HG03097 (cell line): ENCODE measurements around the gene NEK11.
A peak's percentile ranks its signal among the peaks of the same experiment; 100 is the strongest.

Experiments
- ATAC-seq: cut with Tn5 transposase; IDR thresholded peaks from one replicate; pipeline ENCODE4 v1.9.1; 2021; ENCODE audit not compliant: unreplicated experiment, low FRiP score

Gene NEK11

GRCh38 chr3:131114256-131114655 is 87.6 kb downstream of the NEK11 start:
- ATAC-seq, result no peak

- ATAC-seq, result no peak
These were observed 99.0 kb downstream of the NEK11 start for GRCh38 chr3:131125684-131126083.

- ATAC-seq, result no peak
These were observed 114.2 kb downstream of the NEK11 start for GRCh38 chr3:131140891-131141290.

- no peak for ATAC-seq
These were observed 115.1 kb downstream of the NEK11 start for GRCh38 chr3:131141770-131142169.

GRCh38 chr3:131142580-131142979 is 115.9 kb downstream of the NEK11 start:
- ATAC-seq, result no peak

- no peak for ATAC-seq
These were observed 117.1 kb downstream of the NEK11 start for GRCh38 chr3:131143802-131144201.

- ATAC-seq, result no peak
These were observed 120.9 kb downstream of the NEK11 start for GRCh38 chr3:131147534-131147933.

- ATAC-seq, result no peak
These were observed 131.8 kb downstream of the NEK11 start for GRCh38 chr3:131158434-131158833.

GRCh38 chr3:131162516-131162915 is 135.8 kb downstream of the NEK11 start:
- no peak for ATAC-seq

GRCh38 chr3:131167867-131168266 is 141.2 kb downstream of the NEK11 start:
- no peak for ATAC-seq

- no peak for ATAC-seq
These were observed 142.7 kb downstream of the NEK11 start for GRCh38 chr3:131169331-131169730.

GRCh38 chr3:131172502-131173200 is 146.0 kb downstream of the NEK11 start:
- no peak for ATAC-seq

GRCh38 chr3:131174752-131175151 is 148.1 kb downstream of the NEK11 start:
- ATAC-seq, result peak; percentile 95

- ATAC-seq, result no peak
These were observed 152.2 kb downstream of the NEK11 start for GRCh38 chr3:131178710-131179375.

- no peak for ATAC-seq
These were observed 166.0 kb downstream of the NEK11 start for GRCh38 chr3:131192701-131193100.

GRCh38 chr3:131193641-131194238 is 167.1 kb downstream of the NEK11 start:
- no peak for ATAC-seq

- no peak for ATAC-seq
These were observed 168.1 kb downstream of the NEK11 start for GRCh38 chr3:131194816-131195215.

- ATAC-seq, result no peak
These were observed 174.0 kb downstream of the NEK11 start for GRCh38 chr3:131200636-131201199.

GRCh38 chr3:131216330-131216729 is 189.7 kb downstream of the NEK11 start:
- ATAC-seq, result no peak

GRCh38 chr3:131216801-131217200 is 190.1 kb downstream of the NEK11 start:
- no peak for ATAC-seq

GRCh38 chr3:131217296-131217741 is 190.6 kb downstream of the NEK11 start:
- no peak for ATAC-seq
